Measurements from ENCODE around the gene GABRG3.

Gene GABRG3

GRCh38 chr15:27582726-27583410 is 611.9 kb downstream of the GABRG3 start:
- no peak for DNase-seq (ENCODE audit: extremely low read depth, low read depth)
- no peak for TF ChIP-seq CTCF (IDR thresholded peaks at IDR 0.05; ENCODE audit: low read depth, low read length)

- TF ChIP-seq CTCF (IDR thresholded peaks at IDR 0.05; ENCODE audit: low read depth, low read length) = no peak
- DNase-seq (ENCODE audit: extremely low read depth, low read depth) = no peak
These were observed 612.7 kb downstream of the GABRG3 start for GRCh38 chr15:27583651-27584050.

GRCh38 chr15:27585041-27585640 is 614.2 kb downstream of the GABRG3 start:
- TF ChIP-seq CTCF (IDR thresholded peaks at IDR 0.05; ENCODE audit: low read depth, low read length) = no peak
- no peak for DNase-seq (ENCODE audit: extremely low read depth, low read depth)

- no peak for DNase-seq (ENCODE audit: extremely low read depth, low read depth)
- no peak for TF ChIP-seq CTCF (IDR thresholded peaks at IDR 0.05; ENCODE audit: low read depth, low read length)
These were observed 616.8 kb downstream of the GABRG3 start for GRCh38 chr15:27587810-27588209.

- no peak for DNase-seq (ENCODE audit: extremely low read depth, low read depth)
- TF ChIP-seq CTCF (IDR thresholded peaks at IDR 0.05; ENCODE audit: low read depth, low read length) = no peak
These were observed 618.3 kb downstream of the GABRG3 start for GRCh38 chr15:27589260-27589659.

- no peak for TF ChIP-seq CTCF (IDR thresholded peaks at IDR 0.05; ENCODE audit: low read depth, low read length)
- no peak for DNase-seq (ENCODE audit: extremely low read depth, low read depth)
These were observed 618.8 kb downstream of the GABRG3 start for GRCh38 chr15:27589782-27590181.

All from AG09319 (cell line).